ENCODE results near the gene RBM4B. TPM values are rescaled to one million over a fixed set of nuclear protein-coding genes. Genes with fewer than 3 reads are reported as not detected.

The RBM4B gene
- total and polyA plus RNA-seq, 2 of the 13 experiments (the other 11 are each of a cell fraction or from before 2014, with no cell fraction given): 25.8 to 32.4 TPM

DNA sequence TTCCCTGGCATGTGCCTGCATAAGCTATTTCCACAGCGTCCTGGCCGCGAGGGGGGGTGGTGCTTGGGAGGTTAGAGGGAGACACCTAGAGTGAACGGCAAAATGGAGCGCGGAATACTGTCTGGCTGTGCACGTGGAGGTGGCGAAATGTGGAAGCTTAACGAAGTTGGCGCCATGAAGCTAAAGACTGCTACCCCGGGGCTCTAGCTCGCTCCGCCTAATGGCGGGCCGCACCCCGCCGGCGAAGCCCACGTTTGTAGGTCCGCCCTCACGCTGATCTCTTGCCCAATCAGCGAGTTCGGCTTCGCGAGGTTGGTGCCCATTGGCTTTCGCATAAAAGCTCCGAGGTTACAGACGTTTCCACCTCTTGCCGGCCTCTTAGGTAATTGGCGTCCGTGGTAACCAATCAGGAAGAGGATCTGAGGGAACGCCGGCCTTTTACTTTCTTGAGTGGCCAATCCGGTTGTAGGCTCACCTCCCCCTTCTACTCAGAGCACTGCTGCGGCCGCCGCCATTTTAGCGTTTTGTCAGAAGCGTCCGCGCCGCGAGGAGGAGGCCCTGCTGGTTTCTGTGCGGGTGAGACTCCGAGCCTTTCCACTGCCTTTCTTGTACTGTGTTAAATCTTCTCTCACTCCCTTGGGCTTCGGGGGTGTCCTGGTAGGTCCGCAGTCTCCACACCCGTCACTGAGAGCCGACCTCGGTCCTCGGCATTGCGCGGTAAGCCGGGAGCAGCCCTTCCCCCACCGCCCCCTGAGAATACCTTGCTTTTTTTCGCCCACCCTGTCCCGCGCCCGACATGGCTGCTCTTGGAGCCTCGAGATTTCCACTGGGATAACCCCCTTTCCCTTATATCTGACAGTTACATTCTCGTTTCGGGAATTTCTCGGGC, 39.3 kb downstream of the RBM4B start, which contains the start of gene RBM4 (continued):
- TF ChIP-seq, protein P1, sequence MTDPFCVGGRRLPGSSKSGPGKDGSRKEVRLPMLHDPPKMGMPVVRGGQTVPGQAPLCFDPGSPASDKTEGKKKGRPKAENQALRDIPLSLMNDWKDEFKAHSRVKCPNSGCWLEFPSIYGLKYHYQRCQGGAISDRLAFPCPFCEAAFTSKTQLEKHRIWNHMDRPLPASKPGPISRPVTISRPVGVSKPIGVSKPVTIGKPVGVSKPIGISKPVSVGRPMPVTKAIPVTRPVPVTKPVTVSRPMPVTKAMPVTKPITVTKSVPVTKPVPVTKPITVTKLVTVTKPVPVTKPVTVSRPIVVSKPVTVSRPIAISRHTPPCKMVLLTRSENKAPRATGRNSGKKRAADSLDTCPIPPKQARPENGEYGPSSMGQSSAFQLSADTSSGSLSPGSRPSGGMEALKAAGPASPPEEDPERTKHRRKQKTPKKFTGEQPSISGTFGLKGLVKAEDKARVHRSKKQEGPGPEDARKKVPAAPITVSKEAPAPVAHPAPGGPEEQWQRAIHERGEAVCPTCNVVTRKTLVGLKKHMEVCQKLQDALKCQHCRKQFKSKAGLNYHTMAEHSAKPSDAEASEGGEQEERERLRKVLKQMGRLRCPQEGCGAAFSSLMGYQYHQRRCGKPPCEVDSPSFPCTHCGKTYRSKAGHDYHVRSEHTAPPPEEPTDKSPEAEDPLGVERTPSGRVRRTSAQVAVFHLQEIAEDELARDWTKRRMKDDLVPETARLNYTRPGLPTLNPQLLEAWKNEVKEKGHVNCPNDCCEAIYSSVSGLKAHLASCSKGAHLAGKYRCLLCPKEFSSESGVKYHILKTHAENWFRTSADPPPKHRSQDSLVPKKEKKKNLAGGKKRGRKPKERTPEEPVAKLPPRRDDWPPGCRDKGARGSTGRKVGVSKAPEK (CRISPR knock-in tag; IDR thresholded peaks at IDR 0.05; ENCODE audit: borderline replicate concordance): no peak; the same call in 1 of the 2 replicates
- TF ChIP-seq SMYD3 (CRISPR knock-in tag; IDR thresholded peaks at IDR 0.05): no peak
- peak; percentile 89 for TF ChIP-seq KAT8 (CRISPR knock-in tag; IDR thresholded peaks at IDR 0.05)
- TF ChIP-seq ZNF547 (CRISPR knock-in tag; IDR thresholded peaks at IDR 0.05): no peak; the same call in 1 of the 2 replicates
- 0 out of 2 replicates have a peak, but pooled peaks have one; percentile 17 for TF ChIP-seq ZNF639 (CRISPR knock-in tag; conservative IDR thresholded peaks at IDR 0.05)
- TF ChIP-seq MTA1 (CRISPR knock-in tag; IDR thresholded peaks at IDR 0.05; ENCODE audit: borderline replicate concordance): peak; percentile 42; the same call in 1 of the 2 replicates
- TF ChIP-seq ZNF253 (CRISPR knock-in tag; IDR thresholded peaks at IDR 0.05; ENCODE audit: borderline replicate concordance): no peak
- TF ChIP-seq NFIC (IDR thresholded peaks at IDR 0.05; ENCODE audit: low read length): 0 out of 2 replicates have a peak, but pooled peaks have one; percentile 36
- no peak for TF ChIP-seq ZNF770 (CRISPR knock-in tag; IDR thresholded peaks at IDR 0.05)
- peak; percentile 77; the same call in 1 of the 2 replicates for TF ChIP-seq PCBP1 (IDR thresholded peaks at IDR 0.05; ENCODE audit: borderline replicate concordance, low read depth, low read length)
- no peak for TF ChIP-seq SMARCE1 (IDR thresholded peaks at IDR 0.05; ENCODE audit: borderline replicate concordance)
- no peak for TF ChIP-seq RCOR2 (CRISPR knock-in tag; IDR thresholded peaks at IDR 0.05)
- peak; percentile 56; the same call in 1 of the 2 replicates for TF ChIP-seq ZNF563 (CRISPR knock-in tag; IDR thresholded peaks at IDR 0.05)
- no peak; the same call in 1 of the 2 replicates for TF ChIP-seq ZNF34 (CRISPR knock-in tag; IDR thresholded peaks at IDR 0.05; ENCODE audit: borderline replicate concordance)
- 0 out of 4 replicates have a peak, but pooled peaks of 1 of the 2 experiments have one; percentile 11 for TF ChIP-seq NR2F1 (CRISPR knock-in tag; IDR thresholded peaks at IDR 0.05)
- TF ChIP-seq ZBTB33 (CRISPR knock-in tag; IDR thresholded peaks at IDR 0.05): no peak
- TF ChIP-seq ZNF224 (CRISPR knock-in tag; IDR thresholded peaks at IDR 0.05): peak; percentile 71; the same call in 1 of the 2 replicates
- no peak; the same call in 1 of the 2 replicates for TF ChIP-seq ARID2 (CRISPR knock-in tag; IDR thresholded peaks at IDR 0.05; ENCODE audit: borderline replicate concordance)
- TF ChIP-seq ZNF567 (CRISPR knock-in tag; IDR thresholded peaks at IDR 0.05; ENCODE audit: borderline replicate concordance): no peak
- TF ChIP-seq DNMT1 (CRISPR knock-in tag; IDR thresholded peaks at IDR 0.05): no peak

Data from HepG2 (cell line).